ENCODE measurements around the gene MATCAP1.

MATCAP1 gene

DNA sequence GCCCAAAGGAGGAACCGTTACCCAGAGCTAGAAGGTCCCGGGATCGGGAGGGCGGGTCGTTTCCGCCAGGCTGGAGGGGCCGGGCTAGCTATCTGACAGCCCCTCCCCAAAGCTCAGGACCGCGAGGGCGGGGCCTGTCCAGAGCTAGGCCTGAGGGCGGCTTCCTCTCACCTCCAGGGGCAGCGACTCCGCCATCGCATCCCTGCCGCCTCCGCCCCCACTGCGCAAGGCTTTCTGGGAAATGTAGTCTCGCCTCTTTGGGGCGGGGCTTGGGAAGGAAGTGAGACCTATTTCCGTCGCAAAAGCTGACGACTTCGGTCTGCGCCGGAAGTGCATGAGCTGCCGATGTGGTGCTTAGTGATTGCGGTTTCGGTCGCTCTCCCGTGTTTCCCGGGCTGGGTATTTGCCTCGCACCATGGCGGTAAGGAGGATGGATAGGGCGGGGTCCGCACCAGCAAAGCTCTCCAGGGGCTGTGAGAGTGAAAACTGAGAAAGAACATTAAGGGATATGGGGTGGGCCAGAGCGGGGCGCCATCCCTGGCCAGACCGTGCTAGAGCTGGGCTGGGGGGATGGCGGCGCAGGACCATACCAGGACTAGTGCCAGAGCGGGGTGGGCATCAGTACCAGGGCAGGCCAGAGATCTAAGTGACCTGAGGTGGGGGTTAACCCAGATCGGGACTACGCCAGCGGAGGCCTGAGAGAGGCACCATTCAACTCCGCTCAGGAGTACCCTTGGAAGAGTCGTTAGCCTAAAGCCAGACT, 43.2 kb upstream of the MATCAP1 start, which contains the start of gene TMEM208:
TMEM208 (plus strand) TSS at position 327 of the 763 bp plus-strand sequence; CDS start at position 416, 89 bp downstream.
- H3K4me3 ChIP-seq (replicated peaks; ENCODE audit: low read depth, low read length) = peak within 1 kb of the TSS; percentile 100
- TF ChIP-seq, protein P1, sequence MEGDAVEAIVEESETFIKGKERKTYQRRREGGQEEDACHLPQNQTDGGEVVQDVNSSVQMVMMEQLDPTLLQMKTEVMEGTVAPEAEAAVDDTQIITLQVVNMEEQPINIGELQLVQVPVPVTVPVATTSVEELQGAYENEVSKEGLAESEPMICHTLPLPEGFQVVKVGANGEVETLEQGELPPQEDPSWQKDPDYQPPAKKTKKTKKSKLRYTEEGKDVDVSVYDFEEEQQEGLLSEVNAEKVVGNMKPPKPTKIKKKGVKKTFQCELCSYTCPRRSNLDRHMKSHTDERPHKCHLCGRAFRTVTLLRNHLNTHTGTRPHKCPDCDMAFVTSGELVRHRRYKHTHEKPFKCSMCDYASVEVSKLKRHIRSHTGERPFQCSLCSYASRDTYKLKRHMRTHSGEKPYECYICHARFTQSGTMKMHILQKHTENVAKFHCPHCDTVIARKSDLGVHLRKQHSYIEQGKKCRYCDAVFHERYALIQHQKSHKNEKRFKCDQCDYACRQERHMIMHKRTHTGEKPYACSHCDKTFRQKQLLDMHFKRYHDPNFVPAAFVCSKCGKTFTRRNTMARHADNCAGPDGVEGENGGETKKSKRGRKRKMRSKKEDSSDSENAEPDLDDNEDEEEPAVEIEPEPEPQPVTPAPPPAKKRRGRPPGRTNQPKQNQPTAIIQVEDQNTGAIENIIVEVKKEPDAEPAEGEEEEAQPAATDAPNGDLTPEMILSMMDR (IDR thresholded peaks at IDR 0.05; ENCODE audit: low read depth, low read length, missing control alignments) = no peak
- peak; percentile 95 for DNase-seq (ENCODE audit: extremely low read depth, low read depth)

DNA sequence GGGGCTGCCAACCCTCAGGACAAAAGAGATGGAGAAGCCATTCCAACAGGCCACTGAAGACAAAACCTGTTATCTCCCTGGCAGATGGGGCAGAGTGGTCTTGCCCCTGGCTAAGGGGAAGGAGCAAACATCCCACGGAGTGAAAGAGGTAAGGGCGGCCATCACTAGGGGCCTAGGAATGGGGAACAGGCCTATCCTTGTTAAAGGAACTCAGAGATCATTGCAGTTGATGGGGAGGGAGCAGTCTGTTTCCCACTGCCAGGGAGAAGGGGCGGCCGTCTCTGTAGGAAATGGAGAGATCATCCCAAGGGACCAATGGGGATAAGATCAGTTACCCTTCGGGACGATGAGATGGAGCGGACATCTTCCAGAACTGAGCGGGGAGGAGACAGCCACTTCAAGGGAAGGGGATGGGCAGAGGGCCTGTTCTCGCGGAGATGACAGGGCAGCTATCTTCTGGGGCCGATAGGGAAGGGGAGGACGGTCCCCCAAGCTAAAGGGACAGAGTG, 42.6 kb upstream of the MATCAP1 start:
- H3K4me3 ChIP-seq (replicated peaks; ENCODE audit: low read depth, low read length) = peak overlapping the region; percentile 100
- TF ChIP-seq, protein P1 (IDR thresholded peaks at IDR 0.05; ENCODE audit: low read depth, low read length, missing control alignments) = no peak
- no peak for DNase-seq (ENCODE audit: extremely low read depth, low read depth)

GRCh38 chr16:67223992-67224391, 40.2 kb upstream of the MATCAP1 start:
- DNase-seq (ENCODE audit: extremely low read depth, low read depth) = no peak
- no peak overlapping the region for H3K4me3 ChIP-seq (replicated peaks; ENCODE audit: low read depth, low read length)
- TF ChIP-seq, protein P1 (IDR thresholded peaks at IDR 0.05; ENCODE audit: low read depth, low read length, missing control alignments) = no peak

GRCh38 chr16:67216612-67217490, 33.1 kb upstream of the MATCAP1 start:
- TF ChIP-seq, protein P1 (IDR thresholded peaks at IDR 0.05; ENCODE audit: low read depth, low read length, missing control alignments) = no peak
- no peak for DNase-seq (ENCODE audit: extremely low read depth, low read depth)
- no peak overlapping the region for H3K4me3 ChIP-seq (replicated peaks; ENCODE audit: low read depth, low read length)

- TF ChIP-seq, protein P1 (IDR thresholded peaks at IDR 0.05; ENCODE audit: low read depth, low read length, missing control alignments) = no peak
- no peak overlapping the region for H3K4me3 ChIP-seq (replicated peaks; ENCODE audit: low read depth, low read length)
- no peak for DNase-seq (ENCODE audit: extremely low read depth, low read depth)
These were observed 31.9 kb upstream of the MATCAP1 start for GRCh38 chr16:67215706-67216105.

DNA sequence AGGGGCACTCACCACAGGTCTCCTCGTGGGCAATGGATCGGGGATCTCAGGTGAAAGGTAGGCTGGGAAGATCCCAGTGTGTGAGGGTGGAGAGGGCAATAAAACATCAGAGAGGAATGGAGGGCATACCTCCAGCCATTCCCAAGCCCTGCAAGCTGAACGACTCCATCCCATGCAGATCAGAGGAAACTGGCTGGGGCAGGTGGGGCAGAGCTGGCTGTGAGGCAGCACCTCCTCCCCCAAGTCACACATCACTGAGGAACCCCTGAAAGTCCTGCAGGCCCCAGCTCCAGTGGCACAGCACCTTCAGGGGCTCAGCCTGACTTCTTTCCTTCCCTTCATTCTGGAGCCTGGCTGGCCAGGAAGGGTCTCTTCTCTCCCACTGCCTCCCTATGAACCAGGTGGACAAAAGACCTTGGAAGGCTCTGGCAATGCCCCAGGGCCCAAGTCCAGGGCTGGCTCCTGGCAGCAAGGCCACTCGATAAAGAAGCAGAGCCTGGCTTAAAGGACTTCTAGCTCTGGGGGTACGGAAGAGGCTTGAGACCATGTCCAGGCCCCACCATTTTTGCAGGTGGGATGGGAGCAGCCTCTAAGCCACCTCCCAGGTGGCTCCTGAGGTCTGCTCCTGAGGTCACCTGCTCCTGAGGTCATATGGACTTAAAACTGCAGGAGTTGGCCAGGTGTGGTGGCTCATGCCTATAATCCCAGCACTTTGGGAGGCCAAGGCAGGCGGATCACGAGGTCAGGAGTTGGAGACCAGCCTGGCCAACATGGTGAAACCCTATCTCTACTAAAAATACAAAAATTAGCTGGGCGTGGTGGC, 29.6 kb upstream of the MATCAP1 start:
- DNase-seq (ENCODE audit: extremely low read depth, low read depth) = no peak
- TF ChIP-seq, protein P1 (IDR thresholded peaks at IDR 0.05; ENCODE audit: low read depth, low read length, missing control alignments) = no peak
- no peak overlapping the region for H3K4me3 ChIP-seq (replicated peaks; ENCODE audit: low read depth, low read length)
